Measurements from ENCODE around the gene GKN2.
"Not testable (repeated sequence)": the region's sequence is repeated elsewhere in the genome, so short reads cannot be mapped to it uniquely, and the experiment has no call there.

Gene GKN2

GRCh38 chr2:68901561-68901960 lies 51.1 kb downstream of the GKN2 start:
- H3K36me3 Mint-ChIP-seq (ENCODE audit: low read depth) = no peaks in the 10 kb centered on the region
- H3K27me3 Mint-ChIP-seq = no peaks in the 10 kb centered on the region
- H3K4me3 Mint-ChIP-seq = no peak overlapping the region
- H3K9me3 Mint-ChIP-seq = peaks cover 6% of the 10 kb centered on the region
- no peak overlapping the region for H3K27ac Mint-ChIP-seq
- peaks cover 1% of the 10 kb centered on the region for H3K4me1 Mint-ChIP-seq (ENCODE audit: low read depth)

GRCh38 chr2:68901199-68901514 lies 51.5 kb downstream of the GKN2 start:
- H3K27me3 Mint-ChIP-seq = no peaks in the 10 kb centered on the region
- H3K36me3 Mint-ChIP-seq (ENCODE audit: low read depth) = no peaks in the 10 kb centered on the region
- peaks cover 6% of the 10 kb centered on the region for H3K9me3 Mint-ChIP-seq
- no peak overlapping the region for H3K27ac Mint-ChIP-seq
- no peak overlapping the region for H3K4me3 Mint-ChIP-seq
- no peaks in the 10 kb centered on the region for H3K4me1 Mint-ChIP-seq (ENCODE audit: low read depth)

GRCh38 chr2:68900496-68901198 lies 52.0 kb downstream of the GKN2 start:
- no peak overlapping the region for H3K4me3 Mint-ChIP-seq
- H3K27ac Mint-ChIP-seq = no peak overlapping the region
- peaks cover 6% of the 10 kb centered on the region for H3K9me3 Mint-ChIP-seq
- H3K36me3 Mint-ChIP-seq (ENCODE audit: low read depth) = no peaks in the 10 kb centered on the region
- H3K27me3 Mint-ChIP-seq = no peaks in the 10 kb centered on the region
- no peaks in the 10 kb centered on the region for H3K4me1 Mint-ChIP-seq (ENCODE audit: low read depth)

GRCh38 chr2:68895981-68896380 lies 56.7 kb downstream of the GKN2 start:
- not testable (repeated sequence) for H3K4me3 Mint-ChIP-seq; H3K27me3 Mint-ChIP-seq; H3K27ac Mint-ChIP-seq; H3K9me3 Mint-ChIP-seq; H3K4me1 Mint-ChIP-seq (ENCODE audit: low read depth); H3K36me3 Mint-ChIP-seq (ENCODE audit: low read depth)
